OCI-LY3 (cell line): ENCODE measurements around the gene FLRT1.

Source experiments
- CTCF ChIP-seq: fragments of 200-600, 300-600 bp; sonication (generic); IDR thresholded peaks from 2 replicates; pipeline ENCODE4 v1.5.1; 2014; ENCODE audit warnings: antibody characterized with exemption, low read length, low read depth
- EZH2phosphoT487 ChIP-seq: fragments of 200-600 bp; shearing (Covaris generic); IDR thresholded peaks from 2 replicates; pipeline ENCODE4 v1.6.1; 2018; ENCODE audit warnings: antibody characterized with exemption, mixed run types, low read depth

- TF ChIP-seq CTCF: no peak
- no peak for TF ChIP-seq EZH2phosphoT487
Measured at GRCh38 chr11:64007160-64007628, 28.5 kb upstream of the FLRT1 start.
